Endothelial cell of umbilical vein (primary cell): ENCODE data around the gene MMS22L. TPM values are rescaled to one million over a fixed set of nuclear protein-coding genes. Genes with fewer than 3 reads are reported as not detected.

Source experiments
- BruUV-seq: library from RNA; stranded (reverse); fragments of 400-500 nt; replicated peaks from 2 replicates; lab custom pipeline; 2021; lab: Mats Ljungman, UMichigan
- CTCF ChIA-PET: fragments of 300-600, 350-600 bp; sonication (Branson Sonifier 250); formaldehyde crosslinking; loops from one replicate; lab custom pipeline; 2021; ENCODE audit warnings: antibody characterized with exemption, inconsistent platforms; lab: Charles Lee
- POLR2A ChIA-PET: fragments of 300-600, 350-600 bp; sonication (Branson Sonifier 250); formaldehyde crosslinking; loops from one replicate; lab custom pipeline; 2021; ENCODE audit warnings: antibody characterized with exemption, inconsistent platforms; lab: Charles Lee
- DNase-seq: peaks from one replicate; pipeline ENCODE4 v3.0.0-alpha.2; 2011; ENCODE audit warnings: low read depth, low spot score
- FAIRE-seq: peaks from 2 replicates; lab custom pipeline; 2011; peaks lifted over from hg19 to GRCh38; lab: Jason Lieb, UNC
- H2AFZ ChIP-seq: 2 replicates; pipeline ENCODE4 v1.6.0; 2012; ENCODE audit warnings: low read depth, low read length, control low read depth, inconsistent platforms
- H3K27ac ChIP-seq: 2 replicates; pipeline ENCODE4 v1.5.1; 2011; ENCODE audit warnings: low read depth, mild to moderate bottlenecking, control low read depth, low read length, moderate library complexity; ENCODE audit not compliant: insufficient read depth
- H3K27me3 ChIP-seq, 2 experiments: 2 replicates each; pipeline versions ENCODE4 v1.6.0 to v1.6.1; 2011; ENCODE audit warnings: low read length in 2 of 2, mixed read lengths in 1 of 2; ENCODE audit not compliant: control insufficient read depth in 2 of 2, insufficient read depth in 2 of 2
- H3K36me3 ChIP-seq, 2 experiments: 2 replicates in 1 of 2; 3 replicates in 1 of 2; pipeline ENCODE4 v1.5.1; 2011; ENCODE audit warnings: low read length in 2 of 2, mild to moderate bottlenecking in 1 of 2, moderate library complexity in 1 of 2; ENCODE audit not compliant: control insufficient read depth in 2 of 2, insufficient read depth in 2 of 2; ENCODE audit errors: extremely low read depth in 1 of 2
- H3K4me1 ChIP-seq: 3 replicates; pipeline ENCODE4 v1.5.1; 2011; ENCODE audit warnings: mild to moderate bottlenecking, low read length; ENCODE audit not compliant: control insufficient read depth, insufficient read depth; ENCODE audit errors: extremely low read depth
- H3K4me2 ChIP-seq: 2 replicates; pipeline ENCODE4 v1.6.1; 2011; ENCODE audit warnings: low read length, control low read depth, mixed read lengths; ENCODE audit not compliant: insufficient read depth
- H3K4me3 ChIP-seq, 3 experiments: fragments of 200-600 bp in 1 of 3; sonication (generic), shearing (Covaris generic) in 1 of 3; replicated peaks in 1 of 3; 2 replicates each; pipeline ENCODE4 v1.5.1; 2011 to 2016; ENCODE audit warnings: control low read depth in 3 of 3, low read length in 3 of 3, mild to moderate bottlenecking in 2 of 3, inconsistent platforms in 1 of 3, low read depth in 1 of 3, moderate library complexity in 1 of 3; ENCODE audit not compliant: insufficient read depth in 1 of 3
- H3K79me2 ChIP-seq: 2 replicates; pipeline ENCODE4 v1.6.0; 2012; ENCODE audit warnings: low read length, inconsistent platforms; ENCODE audit not compliant: control insufficient read depth, insufficient read depth
- H3K9ac ChIP-seq: replicated peaks from 2 replicates; pipeline ENCODE3; 2011; ENCODE audit warnings: low read length, control low read depth; ENCODE audit not compliant: insufficient read depth; ENCODE audit errors: extremely low read depth
- H3K9me1 ChIP-seq: replicated peaks from 3 replicates; pipeline ENCODE4 v1.6.0; 2011; ENCODE audit warnings: mild to moderate bottlenecking, low read length; ENCODE audit not compliant: control insufficient read depth, insufficient read depth; ENCODE audit errors: extremely low read depth
- H3K9me3 ChIP-seq: replicated peaks from 2 replicates; pipeline ENCODE4 v1.5.1; 2012; ENCODE audit warnings: low read length, inconsistent platforms; ENCODE audit not compliant: control insufficient read depth, insufficient read depth
- H4K20me1 ChIP-seq: replicated peaks from 2 replicates; pipeline ENCODE3; 2011; ENCODE audit warnings: mild to moderate bottlenecking, low read length; ENCODE audit not compliant: control insufficient read depth, insufficient read depth; ENCODE audit errors: extremely low read depth
- EZH2 ChIP-seq: IDR thresholded peaks from 2 replicates; pipeline ENCODE4 v1.6.1; 2012; ENCODE audit warnings: borderline replicate concordance, low read depth, mild to moderate bottlenecking, moderate library complexity, low read length, inconsistent platforms; ENCODE audit not compliant: severe bottlenecking
- FOS ChIP-seq: IDR thresholded peaks from 2 replicates; pipeline ENCODE4 v1.6.1; 2011; ENCODE audit warnings: mild to moderate bottlenecking, low read length, moderate library complexity, borderline replicate concordance; ENCODE audit not compliant: insufficient read depth
- GATA2 ChIP-seq: IDR thresholded peaks from 2 replicates; pipeline ENCODE4 v1.7.0; 2011; ENCODE audit warnings: low read depth, mild to moderate bottlenecking, moderate library complexity, mixed read lengths, low read length; ENCODE audit not compliant: insufficient read length, insufficient read depth
- JUN ChIP-seq: IDR thresholded peaks from 2 replicates; pipeline ENCODE4 v1.6.1; 2011; ENCODE audit warnings: borderline replicate concordance, low read depth; ENCODE audit not compliant: insufficient read length, insufficient read depth
- MYC ChIP-seq: IDR thresholded peaks from one replicate; pipeline ENCODE4 v1.6.1; 2011; ENCODE audit warnings: mild to moderate bottlenecking, low read depth, low read length
- POLR2A ChIP-seq: IDR thresholded peaks from 2 replicates; pipeline ENCODE4 v1.6.1; 2012; ENCODE audit warnings: low read depth, mild to moderate bottlenecking, control low read depth, low read length
- POLR2AphosphoS5 ChIP-seq: IDR thresholded peaks from 2 replicates; pipeline ENCODE4 v1.6.1; 2012; ENCODE audit warnings: low read depth, mild to moderate bottlenecking, control low read depth, low read length, moderate library complexity; ENCODE audit not compliant: insufficient read depth
- dilution Hi-C: fragments of 300-500 bp; cut with MboI; formaldehyde crosslinking; loops from one replicate; pipeline ENCODE4 v1.15.0; 2019; ENCODE audit warnings: low sequenced_read_pairs; ENCODE audit not compliant: extremely low pct_ligation_motif_present
- intact Hi-C: fragments of 100-400 bp; cut with micrococcal nuclease; formaldehyde crosslinking; loops from one replicate; pipeline ENCODE4 v1.10.0; 2022
- polyA plus RNA-seq, 4 experiments: library from polyadenylated mRNA; depleted of rRNA in 3 of 4; stranded (reverse) in 3 of 4; unstranded in 1 of 4; fragments of >200 nt; gene quantifications; 2 replicates each; pipeline versions ENCODE4 v1.2.1 to v1.2.3, GENCODE V29; 2011 to 2012; ENCODE audit warnings: missing spikeins in 1 of 4
- total RNA-seq: library from RNA; stranded (reverse); gene quantifications from 2 replicates; pipeline ENCODE4 v1.2.3, GENCODE V29; 2021
- TF ChIP-seq, protein P1 (sequence below), 2 donors: IDR thresholded peaks; 1 replicate in 1 of 2; 2 replicates in 1 of 2; pipeline ENCODE4 v1.5.1; 2011; ENCODE audit warnings: low read length in 2 of 2, mild to moderate bottlenecking in 2 of 2, moderate library complexity in 2 of 2, control low read depth in 1 of 2, inconsistent platforms in 1 of 2, low read depth in 1 of 2; ENCODE audit not compliant: insufficient read depth in 1 of 2; ENCODE audit errors: extremely low read depth in 1 of 2
- TF ChIP-seq, protein P2 (sequence below): IDR thresholded peaks from 2 replicates; pipeline ENCODE4 v1.6.1; 2011; ENCODE audit not compliant: insufficient read depth, insufficient read length

Gene MMS22L
- total and polyA plus RNA-seq, 2 donors (not counting 3 experiments of a cell fraction or from before 2014, with no cell fraction given): 5.5 to 19.3 TPM

DNA sequence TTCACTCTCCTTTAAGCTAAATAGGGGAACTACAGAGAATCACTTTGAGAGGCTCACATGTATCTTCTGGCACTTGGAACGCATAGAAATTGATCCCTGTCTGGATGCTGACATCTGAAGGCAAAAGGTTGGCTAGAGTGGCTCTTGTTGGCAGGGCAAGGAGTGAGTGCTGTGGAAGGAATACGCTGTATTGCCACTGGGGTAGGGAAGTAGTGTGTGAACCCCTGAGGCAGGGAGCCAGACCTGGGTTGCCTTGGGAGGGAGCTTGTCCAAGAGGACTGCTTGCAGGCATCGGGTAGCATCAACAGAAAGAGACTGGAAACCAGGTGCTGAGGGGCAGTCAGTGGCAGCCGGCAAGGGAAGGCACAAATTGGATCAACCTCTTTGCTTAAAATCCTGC, 8.9 kb upstream of the MMS22L start:
- H3K36me3 ChIP-seq: no peaks in the 10 kb centered on the region
- H3K9me1 ChIP-seq: no peaks in the 10 kb centered on the region
- dilution Hi-C loops: no loop called here
- H3K27ac ChIP-seq: no peak overlapping the region
- H3K4me1 ChIP-seq: no peaks in the 10 kb centered on the region
- no peak overlapping the region for H2AFZ ChIP-seq
- no TSS peak for BruUV-seq
- no peaks in the 10 kb centered on the region for H4K20me1 ChIP-seq
- no peak overlapping the region for H3K4me2 ChIP-seq
- TF ChIP-seq FOS (no peak), MYC (no peak), JUN (no peak), GATA2 (no peak), POLR2AphosphoS5 (no peak), EZH2 (no peak), POLR2A (no peak)
- TF ChIP-seq, protein P1, sequence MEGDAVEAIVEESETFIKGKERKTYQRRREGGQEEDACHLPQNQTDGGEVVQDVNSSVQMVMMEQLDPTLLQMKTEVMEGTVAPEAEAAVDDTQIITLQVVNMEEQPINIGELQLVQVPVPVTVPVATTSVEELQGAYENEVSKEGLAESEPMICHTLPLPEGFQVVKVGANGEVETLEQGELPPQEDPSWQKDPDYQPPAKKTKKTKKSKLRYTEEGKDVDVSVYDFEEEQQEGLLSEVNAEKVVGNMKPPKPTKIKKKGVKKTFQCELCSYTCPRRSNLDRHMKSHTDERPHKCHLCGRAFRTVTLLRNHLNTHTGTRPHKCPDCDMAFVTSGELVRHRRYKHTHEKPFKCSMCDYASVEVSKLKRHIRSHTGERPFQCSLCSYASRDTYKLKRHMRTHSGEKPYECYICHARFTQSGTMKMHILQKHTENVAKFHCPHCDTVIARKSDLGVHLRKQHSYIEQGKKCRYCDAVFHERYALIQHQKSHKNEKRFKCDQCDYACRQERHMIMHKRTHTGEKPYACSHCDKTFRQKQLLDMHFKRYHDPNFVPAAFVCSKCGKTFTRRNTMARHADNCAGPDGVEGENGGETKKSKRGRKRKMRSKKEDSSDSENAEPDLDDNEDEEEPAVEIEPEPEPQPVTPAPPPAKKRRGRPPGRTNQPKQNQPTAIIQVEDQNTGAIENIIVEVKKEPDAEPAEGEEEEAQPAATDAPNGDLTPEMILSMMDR (IDR thresholded peaks at IDR 0.05; ENCODE audit: extremely low read depth in 1 of 2, insufficient read depth in 1 of 2, low read depth in 1 of 2, low read length in 2 of 2): no peak
- TF ChIP-seq, protein P2, sequence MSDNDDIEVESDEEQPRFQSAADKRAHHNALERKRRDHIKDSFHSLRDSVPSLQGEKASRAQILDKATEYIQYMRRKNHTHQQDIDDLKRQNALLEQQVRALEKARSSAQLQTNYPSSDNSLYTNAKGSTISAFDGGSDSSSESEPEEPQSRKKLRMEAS: no peak
- peaks cover 3 to 8% of the 10 kb centered on the region in 2 experiments for H3K27me3 ChIP-seq
- CTCF ChIA-PET: interaction anchor here (1.5 kb wide), 1 partner anchor 77 kb away, joined by 5 read pairs; no protein-coding TSS in a partner anchor
- no peak for FAIRE-seq
- no peak overlapping the region for H3K9ac ChIP-seq
- H3K4me3 ChIP-seq: no peak overlapping the region
- POLR2A ChIA-PET: no interaction called here
- no peak for DNase-seq
- intact Hi-C loops: no loop called here
- no peaks in the 10 kb centered on the region for H3K79me2 ChIP-seq
- no peaks in the 10 kb centered on the region for H3K9me3 ChIP-seq
